ENCODE data around the gene AIM2. TPM values are rescaled to one million over a fixed set of nuclear protein-coding genes. Genes with fewer than 3 reads are reported as not detected.

The AIM2 gene
- total and polyA plus RNA-seq, 2 of the 4 experiments (the other 2 are of a cell fraction) = not detected

DNA sequence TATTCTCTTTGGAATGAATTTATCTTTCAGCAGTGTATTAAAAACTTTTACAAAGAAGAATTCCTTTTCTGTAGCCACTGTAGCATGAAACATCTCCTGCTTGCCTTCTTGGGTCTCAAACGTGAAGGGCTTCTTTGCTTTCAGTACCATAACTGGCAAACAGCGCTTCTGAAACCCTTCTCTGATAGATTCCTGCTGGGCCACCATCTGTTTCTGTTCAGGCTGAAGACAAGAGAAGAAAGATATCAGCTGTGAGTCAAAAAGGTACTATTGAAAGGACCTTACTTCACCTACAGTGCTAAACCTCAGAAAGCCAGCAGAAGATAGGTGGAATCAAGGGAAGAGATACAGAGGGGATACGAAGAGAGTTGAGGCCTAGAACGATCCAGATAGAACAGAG is 10.5 kb downstream of the AIM2 start:
- Histone ChIP-seq H2BK15ac (ENCODE audit: low read depth, low read length) (no peak overlapping the region), H3K27me3 (ENCODE audit: control insufficient read depth, insufficient read depth, low read length) (no peaks in the 10 kb centered on the region), H3K18ac (ENCODE audit: low read depth, low read length) (no peak overlapping the region), H2BK5ac (ENCODE audit: low read depth, low read length, poor library complexity, severe bottlenecking) (no peak overlapping the region), H4K8ac (ENCODE audit: low read depth in 2 of 2, low read length in 2 of 2) (no peak overlapping the region), H3K23ac (ENCODE audit: low read depth, low read length) (no peak overlapping the region), H3K79me1 (ENCODE audit: low read depth in 1 of 2, low read length in 2 of 2) (no peaks in the 10 kb centered on the region), H3K36me3 (ENCODE audit: control insufficient read depth, insufficient read depth, low read length) (no peaks in the 10 kb centered on the region), H3K14ac (replicated peaks; ENCODE audit: low read depth, low read length) (no peak overlapping the region), H3K4me2 (ENCODE audit: low read depth, low read length) (no peak overlapping the region), H4K91ac (ENCODE audit: insufficient read depth, low read depth, low read length) (no peak overlapping the region), H4K5ac (ENCODE audit: low read depth, low read length) (no peak overlapping the region), H3K4me1 (ENCODE audit: control insufficient read depth, insufficient read depth, low read length) (0 out of 2 replicates have a peak, but pooled peaks cover 2% of the 10 kb centered on the region), H3K56ac (ENCODE audit: extremely low read depth, insufficient read depth, low read length) (no peak overlapping the region), H3K27ac (ENCODE audit: insufficient read depth, low read length) (no peak overlapping the region), H3K9me3 (ENCODE audit: control insufficient read depth, insufficient read depth, low read length) (no peaks in the 10 kb centered on the region), H3K4me3 (ENCODE audit: insufficient read depth, low read depth, low read length) (no peak overlapping the region), H3K9ac (ENCODE audit: low read depth, low read length) (no peak overlapping the region), H2BK20ac (ENCODE audit: low read depth, low read length) (no peak overlapping the region), H3K4ac (ENCODE audit: low read depth, low read length) (no peak overlapping the region), H3K9me1 (ENCODE audit: insufficient read depth, low read length) (no peaks in the 10 kb centered on the region), H2AFZ (replicated peaks; ENCODE audit: low read length, poor library complexity) (no peak overlapping the region), H2AK9ac (replicated peaks; ENCODE audit: low read depth, low read length, poor library complexity) (no peak overlapping the region), H2BK120ac (ENCODE audit: low read depth, low read length) (no peak overlapping the region), H4K20me1 (ENCODE audit: insufficient read depth, low read length) (no peaks in the 10 kb centered on the region), H2AK5ac (ENCODE audit: low read depth, low read length) (no peak overlapping the region)
- 90% methylated on average over 2 of the region's 4 CpGs; no CpG with 5 or more reads in 1 of the 2 experiments for WGBS, 2 experiments (ENCODE audit: extremely low coverage in 2 of 2, insufficient read length in 1 of 2)
- TF ChIP-seq MAZ (IDR thresholded peaks at IDR 0.05; ENCODE audit: borderline replicate concordance, low read depth, low read length) (no peak), RFX5 (IDR thresholded peaks at IDR 0.05; ENCODE audit: low read depth, low read length) (no peak), CHD1 (IDR thresholded peaks at IDR 0.05; ENCODE audit: low read depth, low read length) (no peak), MXI1 (IDR thresholded peaks at IDR 0.05; ENCODE audit: borderline replicate concordance, low read depth, low read length) (no peak), FOS (IDR thresholded peaks at IDR 0.05; ENCODE audit: low read depth, low read length) (no peak), BHLHE40 (IDR thresholded peaks at IDR 0.05; ENCODE audit: low read depth, low read length) (no peak), RAD21 (IDR thresholded peaks at IDR 0.05; ENCODE audit: low read length) (no peak), MAFK (IDR thresholded peaks at IDR 0.05; ENCODE audit: low read depth, low read length) (no peak), RCOR1 (IDR thresholded peaks at IDR 0.05; ENCODE audit: insufficient replicate concordance, low read length) (no peak), POLR2A (IDR thresholded peaks at IDR 0.05; ENCODE audit: low read depth, low read length) (no peak), CEBPB (IDR thresholded peaks at IDR 0.05; ENCODE audit: low read depth, low read length) (no peak), SMC3 (IDR thresholded peaks at IDR 0.05; ENCODE audit: low read depth, low read length) (no peak), NFE2L2 (IDR thresholded peaks at IDR 0.05; ENCODE audit: low read depth, low read length) (no peak)
- TF ChIP-seq, protein P1, sequence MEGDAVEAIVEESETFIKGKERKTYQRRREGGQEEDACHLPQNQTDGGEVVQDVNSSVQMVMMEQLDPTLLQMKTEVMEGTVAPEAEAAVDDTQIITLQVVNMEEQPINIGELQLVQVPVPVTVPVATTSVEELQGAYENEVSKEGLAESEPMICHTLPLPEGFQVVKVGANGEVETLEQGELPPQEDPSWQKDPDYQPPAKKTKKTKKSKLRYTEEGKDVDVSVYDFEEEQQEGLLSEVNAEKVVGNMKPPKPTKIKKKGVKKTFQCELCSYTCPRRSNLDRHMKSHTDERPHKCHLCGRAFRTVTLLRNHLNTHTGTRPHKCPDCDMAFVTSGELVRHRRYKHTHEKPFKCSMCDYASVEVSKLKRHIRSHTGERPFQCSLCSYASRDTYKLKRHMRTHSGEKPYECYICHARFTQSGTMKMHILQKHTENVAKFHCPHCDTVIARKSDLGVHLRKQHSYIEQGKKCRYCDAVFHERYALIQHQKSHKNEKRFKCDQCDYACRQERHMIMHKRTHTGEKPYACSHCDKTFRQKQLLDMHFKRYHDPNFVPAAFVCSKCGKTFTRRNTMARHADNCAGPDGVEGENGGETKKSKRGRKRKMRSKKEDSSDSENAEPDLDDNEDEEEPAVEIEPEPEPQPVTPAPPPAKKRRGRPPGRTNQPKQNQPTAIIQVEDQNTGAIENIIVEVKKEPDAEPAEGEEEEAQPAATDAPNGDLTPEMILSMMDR (conservative IDR thresholded peaks at IDR 0.05; ENCODE audit: low read depth, low read length) = no peak
- TF ChIP-seq, protein P2, sequence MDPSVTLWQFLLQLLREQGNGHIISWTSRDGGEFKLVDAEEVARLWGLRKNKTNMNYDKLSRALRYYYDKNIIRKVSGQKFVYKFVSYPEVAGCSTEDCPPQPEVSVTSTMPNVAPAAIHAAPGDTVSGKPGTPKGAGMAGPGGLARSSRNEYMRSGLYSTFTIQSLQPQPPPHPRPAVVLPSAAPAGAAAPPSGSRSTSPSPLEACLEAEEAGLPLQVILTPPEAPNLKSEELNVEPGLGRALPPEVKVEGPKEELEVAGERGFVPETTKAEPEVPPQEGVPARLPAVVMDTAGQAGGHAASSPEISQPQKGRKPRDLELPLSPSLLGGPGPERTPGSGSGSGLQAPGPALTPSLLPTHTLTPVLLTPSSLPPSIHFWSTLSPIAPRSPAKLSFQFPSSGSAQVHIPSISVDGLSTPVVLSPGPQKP (IDR thresholded peaks at IDR 0.05; ENCODE audit: borderline replicate concordance, low read depth, low read length) = no peak
- TF ChIP-seq, protein P3, sequence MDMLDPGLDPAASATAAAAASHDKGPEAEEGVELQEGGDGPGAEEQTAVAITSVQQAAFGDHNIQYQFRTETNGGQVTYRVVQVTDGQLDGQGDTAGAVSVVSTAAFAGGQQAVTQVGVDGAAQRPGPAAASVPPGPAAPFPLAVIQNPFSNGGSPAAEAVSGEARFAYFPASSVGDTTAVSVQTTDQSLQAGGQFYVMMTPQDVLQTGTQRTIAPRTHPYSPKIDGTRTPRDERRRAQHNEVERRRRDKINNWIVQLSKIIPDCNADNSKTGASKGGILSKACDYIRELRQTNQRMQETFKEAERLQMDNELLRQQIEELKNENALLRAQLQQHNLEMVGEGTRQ (IDR thresholded peaks at IDR 0.05; ENCODE audit: low read depth, low read length) = no peak
- ChIA-PET CTCF (interaction anchor here (0.5 kb wide), 1 partner anchor 899 kb away, joined by 3 read pairs; no protein-coding TSS in a partner anchor), POLR2A (ENCODE audit: unreplicated experiment) (no interaction called here)
- no TSS peak for BruUV-seq (replicated peaks)
- dilution Hi-C loops (cut with HindIII; ENCODE audit: low sequenced_read_pairs, unreplicated experiment) (no loop called here), intact Hi-C loops (cut with micrococcal nuclease) (no loop called here), in situ Hi-C loops (cut with MboI; ENCODE audit: low sequenced_read_pairs) (no loop called here)
- ATAC-seq (ENCODE audit: low read depth) = no peak
- DNase-seq = no peak

Data from IMR-90 (cell line).